Central memory CD8-positive, alpha-beta T cell (primary cell): Measurements from ENCODE around the gene RAD51C.
"Not testable (repeated sequence)": the region's sequence is repeated elsewhere in the genome, so short reads cannot be mapped to it uniquely, and the experiment has no call there.

Source experiments
- ATAC-seq: fragments of 150-1000 bp; cut with Tn5 transposase; replicated peaks from 2 replicates; pipeline ENCODE4 v1.10.0; 2022; ENCODE audit warnings: mild to moderate bottlenecking, moderate FRiP score, moderate number of reproducible peaks; ENCODE audit not compliant: poor library complexity, severe bottlenecking; ENCODE audit errors: extremely low read depth
- DNase-seq, 2 donors: peaks; one replicate each; pipeline ENCODE4 v3.0.0; 2021; ENCODE audit warnings: low spot score in 2 of 2
- H3K27ac Mint-ChIP-seq: one replicate; pipeline ENCODE4 v1.8.0; 2022; ENCODE audit warnings: low read depth, mild to moderate bottlenecking, moderate library complexity, mixed read lengths
- H3K27me3 Mint-ChIP-seq: one replicate; pipeline ENCODE4 v1.8.0; 2022; ENCODE audit warnings: mixed read lengths
- H3K36me3 Mint-ChIP-seq: one replicate; pipeline ENCODE4 v1.8.0; 2022; ENCODE audit warnings: mild to moderate bottlenecking, moderate library complexity, mixed read lengths; ENCODE audit not compliant: insufficient read depth
- H3K4me1 Mint-ChIP-seq: one replicate; pipeline ENCODE4 v1.8.0; 2022; ENCODE audit warnings: mixed read lengths
- H3K4me3 Mint-ChIP-seq: one replicate; pipeline ENCODE4 v1.8.0; 2022; ENCODE audit warnings: mild to moderate bottlenecking, moderate library complexity, mixed read lengths
- H3K9me3 Mint-ChIP-seq: one replicate; pipeline ENCODE4 v1.8.0; 2022; ENCODE audit warnings: mixed read lengths

Gene RAD51C

GRCh38 chr17:58692239-58693055, at the start of gene RAD51C:
TSS of gene RAD51C (plus strand) at chr17:58692602. CDS start at chr17:58692644, 42 bp downstream.
- H3K9me3 Mint-ChIP-seq, result no peaks in the 10 kb centered on the region
- peaks cover 17% of the 10 kb centered on the region for H3K4me1 Mint-ChIP-seq
- no peaks in the 10 kb centered on the region for H3K27me3 Mint-ChIP-seq

DNA sequence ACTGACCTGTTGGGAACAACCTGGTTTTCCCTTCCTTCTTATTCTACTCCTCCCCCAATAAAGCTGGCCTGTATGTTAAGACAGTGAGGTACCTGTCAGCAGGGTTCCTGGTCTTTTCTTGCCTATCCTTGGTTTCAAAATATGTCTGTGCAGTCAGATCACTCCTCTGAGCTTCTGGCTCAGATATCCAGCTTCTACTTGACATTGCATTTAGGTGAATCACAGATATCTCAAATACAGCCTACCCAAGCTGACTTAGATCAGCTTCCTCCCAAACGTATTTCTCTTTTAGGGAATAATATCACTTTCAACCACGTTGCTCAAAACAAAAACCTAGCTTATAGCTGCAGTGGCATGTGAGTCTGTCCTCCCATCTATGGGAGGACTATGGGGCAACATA, 49.3 kb upstream of the RAD51C start:
- Mint-ChIP-seq H3K36me3 (no peaks in the 10 kb centered on the region), H3K27me3 (no peaks in the 10 kb centered on the region), H3K27ac (no peak overlapping the region), H3K4me1 (no peaks in the 10 kb centered on the region), H3K9me3 (no peaks in the 10 kb centered on the region), H3K4me3 (no peak overlapping the region)
- ATAC-seq (no peak), DNase-seq (no peak)

More at GRCh38 chr17:58692239-58693055, at the start of gene RAD51C:
- Mint-ChIP-seq H3K27ac (peak within 1 kb of the TSS; percentile 90), H3K36me3 (peaks cover 10% of the 10 kb centered on the region), H3K4me3 (peak within 1 kb of the TSS; percentile 93)
- peak; percentile 71 to 72 for DNase-seq
- peak; percentile 99 for ATAC-seq

DNA sequence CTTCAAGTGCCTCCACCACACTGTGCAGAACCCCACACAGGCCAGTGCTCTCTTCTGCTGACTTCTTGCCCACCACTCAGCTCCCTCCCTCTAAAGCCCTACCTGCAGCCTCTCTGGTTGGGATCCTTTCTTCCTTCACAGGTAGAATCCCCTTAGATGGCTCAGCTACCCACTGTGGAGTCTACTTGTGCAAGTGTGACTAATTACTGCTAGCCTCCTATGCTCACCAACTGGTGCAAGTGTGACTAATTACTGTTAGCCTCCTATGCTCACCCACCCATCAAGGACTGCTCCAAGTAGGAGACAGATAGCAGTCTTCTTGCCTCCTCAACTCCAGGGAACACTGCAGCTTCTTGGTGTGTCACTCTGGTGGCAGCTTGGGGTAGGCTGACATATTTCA, 44.2 kb upstream of the RAD51C start:
- H3K9me3 Mint-ChIP-seq, result no peaks in the 10 kb centered on the region
- no peak for ATAC-seq
- H3K27me3 Mint-ChIP-seq, result no peaks in the 10 kb centered on the region
- no peaks in the 10 kb centered on the region for H3K4me1 Mint-ChIP-seq
- DNase-seq, result no peak
- no peak overlapping the region for H3K4me3 Mint-ChIP-seq
- H3K36me3 Mint-ChIP-seq, result no peaks in the 10 kb centered on the region
- H3K27ac Mint-ChIP-seq, result no peak overlapping the region

- not testable (repeated sequence) for ATAC-seq, DNase-seq
- peak overlapping the region; percentile 88 for H3K4me3 Mint-ChIP-seq
These were observed 34.2 kb upstream of the RAD51C start for GRCh38 chr17:58657962-58658803.

GRCh38 chr17:58658804-58659713, 33.3 kb upstream of the RAD51C start:
- peak; percentile 77 to 89 for DNase-seq
- peak overlapping the region; percentile 100 for H3K27ac Mint-ChIP-seq
- no peaks in the 10 kb centered on the region for H3K9me3 Mint-ChIP-seq
- peak overlapping the region; percentile 88 for H3K4me3 Mint-ChIP-seq
- peaks cover 17% of the 10 kb centered on the region for H3K4me1 Mint-ChIP-seq
- peaks cover 27% of the 10 kb centered on the region for H3K36me3 Mint-ChIP-seq
- no peaks in the 10 kb centered on the region for H3K27me3 Mint-ChIP-seq
- peak; percentile 85 for ATAC-seq

More at GRCh38 chr17:58657962-58658803, 34.2 kb upstream of the RAD51C start:
- H3K27me3 Mint-ChIP-seq, H3K9me3 Mint-ChIP-seq: not testable (repeated sequence)
- Mint-ChIP-seq H3K36me3 (peaks cover 27% of the 10 kb centered on the region), H3K4me1 (peaks cover 17% of the 10 kb centered on the region), H3K27ac (peak overlapping the region; percentile 100)

DNA sequence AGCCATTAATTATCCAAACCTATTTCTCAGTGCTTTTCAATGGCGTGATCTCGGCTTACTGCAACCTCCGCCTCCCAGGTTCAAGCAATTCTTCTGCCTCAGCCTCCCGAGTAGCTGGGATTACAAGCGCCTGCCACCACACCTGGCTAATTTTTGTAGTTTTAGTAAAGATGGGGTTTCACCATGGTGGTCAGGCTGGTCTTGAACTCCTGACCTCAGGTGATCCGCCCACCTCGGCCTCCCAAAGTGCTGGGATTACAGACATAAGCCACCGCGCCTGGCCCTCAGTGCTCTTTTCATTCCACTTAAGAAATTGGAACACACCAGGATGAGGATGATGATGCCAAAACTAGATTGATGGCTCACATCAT, 32.7 kb upstream of the RAD51C start:
- Mint-ChIP-seq H3K4me1 (peaks cover 17% of the 10 kb centered on the region), H3K36me3 (peaks cover 27% of the 10 kb centered on the region), H3K27ac (peak overlapping the region; percentile 100), H3K4me3 (peak overlapping the region; percentile 88)
- not testable (repeated sequence) for H3K9me3 Mint-ChIP-seq, DNase-seq, H3K27me3 Mint-ChIP-seq
- ATAC-seq, result peak; percentile 2

GRCh38 chr17:58660621-58661020, 31.8 kb upstream of the RAD51C start:
- Mint-ChIP-seq H3K9me3 (no peaks in the 10 kb centered on the region), H3K4me1 (peaks cover 17% of the 10 kb centered on the region), H3K36me3 (peaks cover 27% of the 10 kb centered on the region), H3K27ac (no peak overlapping the region), H3K27me3 (no peaks in the 10 kb centered on the region), H3K4me3 (peak overlapping the region; percentile 2)
- ATAC-seq, result no peak
- DNase-seq, result no peak

DNA sequence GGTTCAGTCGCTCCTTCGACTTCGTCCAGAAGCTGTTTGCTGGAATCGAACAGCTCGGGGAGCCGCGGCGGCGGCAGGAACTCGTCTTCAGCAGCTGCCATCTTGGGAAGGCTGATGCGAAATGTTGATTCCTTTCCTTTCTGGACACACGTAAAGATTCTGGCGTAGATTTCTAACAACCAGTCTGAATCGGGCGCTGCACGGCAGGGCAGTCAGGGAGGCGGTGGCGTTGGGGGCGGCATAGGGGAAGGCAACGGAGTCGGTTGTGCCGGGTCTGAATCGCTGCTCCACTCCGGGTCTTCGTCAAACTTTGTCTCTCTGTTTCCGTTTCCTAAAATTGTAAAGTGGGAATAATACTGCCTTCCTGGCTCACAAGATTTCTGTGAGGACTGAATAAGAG, 30.9 kb upstream of the RAD51C start:
- H3K4me1 Mint-ChIP-seq, result peaks cover 19% of the 10 kb centered on the region
- no peak for DNase-seq
- ATAC-seq, result no peak
- H3K36me3 Mint-ChIP-seq, result peaks cover 25% of the 10 kb centered on the region
- no peak overlapping the region for H3K27ac Mint-ChIP-seq
- H3K27me3 Mint-ChIP-seq, result peaks cover 5% of the 10 kb centered on the region
- H3K4me3 Mint-ChIP-seq, result no peak overlapping the region
- no peaks in the 10 kb centered on the region for H3K9me3 Mint-ChIP-seq

GRCh38 chr17:58664302-58664701, 28.1 kb upstream of the RAD51C start:
- H3K27me3 Mint-ChIP-seq, result peaks cover 23% of the 10 kb centered on the region
- no peak overlapping the region for H3K4me3 Mint-ChIP-seq
- ATAC-seq (no peak), DNase-seq (no peak)
- no peaks in the 10 kb centered on the region for H3K9me3 Mint-ChIP-seq
- H3K4me1 Mint-ChIP-seq, result peaks cover 9% of the 10 kb centered on the region
- H3K36me3 Mint-ChIP-seq, result peaks cover 14% of the 10 kb centered on the region
- no peak overlapping the region for H3K27ac Mint-ChIP-seq

DNA sequence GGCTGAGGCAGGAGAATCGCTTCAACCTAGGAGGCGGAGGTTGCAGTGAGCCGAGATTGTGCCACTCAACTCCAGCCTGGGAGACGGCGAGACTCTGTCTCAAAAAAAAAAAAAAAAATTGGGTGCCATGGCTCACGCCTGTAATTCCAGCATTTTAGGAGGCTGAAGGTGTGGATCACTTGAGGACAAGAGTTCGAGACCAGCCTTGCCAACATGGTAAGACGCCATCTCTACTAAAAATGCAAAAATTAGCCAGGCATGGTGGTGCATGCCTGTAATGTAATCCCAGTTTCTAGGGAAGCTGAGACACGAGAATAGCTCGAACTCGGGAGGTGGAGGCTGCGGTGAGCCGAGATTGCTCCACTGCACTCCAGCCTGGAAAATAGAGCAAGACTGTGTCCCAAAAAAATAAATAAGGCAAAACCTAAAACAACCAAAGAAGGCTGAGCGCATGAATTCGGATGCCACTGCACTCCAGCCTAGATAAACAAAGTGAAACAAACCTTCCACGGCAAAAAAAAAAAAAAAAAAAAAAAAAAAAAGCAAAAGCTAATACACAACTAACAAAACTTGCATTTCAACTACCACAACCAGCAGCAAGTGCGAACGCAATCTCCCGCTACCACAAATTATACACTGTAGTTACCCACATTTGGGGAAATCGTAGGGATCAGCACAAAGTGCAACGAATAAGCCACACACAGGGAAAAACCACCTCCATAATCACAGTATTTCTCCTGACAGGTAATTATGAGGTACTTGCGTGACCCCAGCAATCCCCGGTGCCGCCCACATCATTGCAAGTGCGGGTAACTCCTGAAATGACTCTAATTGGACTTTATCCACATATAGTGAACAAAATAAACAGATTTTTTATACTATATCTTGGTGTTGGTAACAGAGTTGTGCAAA, 26.2 kb upstream of the RAD51C start:
- Mint-ChIP-seq H3K4me1 (peaks cover 5% of the 10 kb centered on the region), H3K27ac (peak overlapping the region; percentile 58), H3K27me3 (peaks cover 31% of the 10 kb centered on the region), H3K36me3 (peaks cover 3% of the 10 kb centered on the region), H3K4me3 (peak overlapping the region; percentile 60), H3K9me3 (no peaks in the 10 kb centered on the region)
- DNase-seq, result no peak
- ATAC-seq, result no peak

DNA sequence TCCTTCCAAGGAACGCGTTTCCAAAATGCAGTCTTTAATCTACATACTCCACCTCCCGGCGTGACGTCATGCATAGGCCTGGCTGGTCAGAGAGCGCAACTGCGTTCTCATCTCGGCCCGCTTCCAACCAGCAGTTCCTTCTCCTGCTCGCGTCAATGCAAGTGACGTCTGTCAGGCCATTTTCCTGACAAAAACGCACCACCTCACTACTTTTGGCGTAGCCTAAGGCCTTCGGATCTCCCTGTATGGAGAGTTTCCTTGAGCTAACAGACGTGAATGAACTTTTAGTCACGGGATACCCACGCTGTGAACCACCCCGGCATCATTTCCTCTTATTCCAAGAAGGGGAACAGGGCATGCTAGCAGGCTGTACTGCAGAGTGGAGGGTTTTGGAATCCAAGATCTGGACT, 25.5 kb upstream of the RAD51C start:
- H3K36me3 Mint-ChIP-seq, result no peaks in the 10 kb centered on the region
- peak in 1 of 2 donors; percentile 13 for DNase-seq
- ATAC-seq, result peak; percentile 54
- peak overlapping the region; percentile 60 for H3K4me3 Mint-ChIP-seq
- H3K27me3 Mint-ChIP-seq, result peaks cover 31% of the 10 kb centered on the region
- no peaks in the 10 kb centered on the region for H3K9me3 Mint-ChIP-seq
- H3K27ac Mint-ChIP-seq, result peak overlapping the region; percentile 58
- H3K4me1 Mint-ChIP-seq, result peaks cover 5% of the 10 kb centered on the region
